H1 (cell line): ENCODE data around the gene MYOZ2. TPM values are rescaled to one million over a fixed set of nuclear protein-coding genes. Genes with fewer than 3 reads are reported as not detected.

Experiments used
- CTCF ChIA-PET: fragments of 300-600 bp; sonication (Branson Sonifier 250); formaldehyde crosslinking; loops from one replicate; lab custom pipeline; 2021; ENCODE audit not compliant: partially characterized antibody; lab: Charles Lee
- POLR2A ChIA-PET: fragments of 300-600 bp; sonication (Branson Sonifier 250); formaldehyde crosslinking; loops from one replicate; lab custom pipeline; 2021; ENCODE audit warnings: inconsistent platforms; ENCODE audit not compliant: partially characterized antibody; lab: Charles Lee
- DNase-seq, 2 experiments: peaks; one replicate each; pipeline versions ENCODE4 v3.0.0 to v3.0.0-alpha.2; 2010 to 2022; ENCODE audit warnings: low spot score in 2 of 2, low read depth in 1 of 2, mixed read lengths in 1 of 2
- FAIRE-seq: peaks from 2 replicates; lab custom pipeline; 2011; peaks lifted over from hg19 to GRCh38; lab: Jason Lieb, UNC
- H2AFZ ChIP-seq: 2 replicates; pipeline ENCODE4 v1.8.1; 2012; ENCODE audit warnings: low read length, inconsistent platforms
- H2AK5ac ChIP-seq: 2 replicates; pipeline ENCODE4 v1.6.1; 2013; ENCODE audit warnings: low read depth, low read length
- H2BK120ac ChIP-seq: replicated peaks from 2 replicates; pipeline ENCODE3; 2013; ENCODE audit warnings: low read depth, low read length, inconsistent platforms
- H2BK12ac ChIP-seq: 2 replicates; pipeline ENCODE4 v1.6.1; 2013; ENCODE audit warnings: low read depth, low read length
- H2BK15ac ChIP-seq: 2 replicates; pipeline ENCODE4 v1.6.1; 2013; ENCODE audit warnings: low read length
- H2BK20ac ChIP-seq: 2 replicates; pipeline ENCODE4 v1.6.1; 2013; ENCODE audit warnings: low read length
- H2BK5ac ChIP-seq: 2 replicates; pipeline ENCODE4 v1.6.1; 2013; ENCODE audit warnings: low read depth, low read length
- H3K14ac ChIP-seq: 2 replicates; pipeline ENCODE4 v1.6.1; 2013; ENCODE audit warnings: inconsistent platforms; ENCODE audit not compliant: insufficient read length
- H3K18ac ChIP-seq: 2 replicates; pipeline ENCODE4 v1.6.1; 2013; ENCODE audit warnings: low read length; ENCODE audit errors: extremely low read depth
- H3K23ac ChIP-seq: 2 replicates; pipeline ENCODE4 v1.6.1; 2013; ENCODE audit warnings: inconsistent platforms; ENCODE audit not compliant: insufficient read length
- H3K23me2 ChIP-seq: 2 replicates; pipeline ENCODE4 v1.6.1; 2013; ENCODE audit warnings: low read depth, low read length
- H3K27ac ChIP-seq: 2 replicates; pipeline ENCODE4 v1.6.1; 2011; ENCODE audit warnings: low read depth, low read length, inconsistent platforms
- H3K27me3 ChIP-seq, 4 experiments: replicated peaks in 1 of 4; 1 replicate in 1 of 4; 2 replicates in 3 of 4; pipeline versions ENCODE4 v1.6.1 to v1.8.1; 2011 to 2013; ENCODE audit warnings: low read length in 3 of 4, mild to moderate bottlenecking in 3 of 4, inconsistent platforms in 2 of 4, mixed read lengths in 2 of 4, moderate library complexity in 1 of 4; ENCODE audit not compliant: control insufficient read depth in 3 of 4, insufficient read depth in 3 of 4; ENCODE audit errors: extremely low read depth in 1 of 4
- H3K36me3 ChIP-seq, 4 experiments: 2 replicates each; pipeline versions ENCODE4 v1.6.1 to v1.8.1; 2011 to 2013; ENCODE audit warnings: mild to moderate bottlenecking in 4 of 4, low read length in 3 of 4, moderate library complexity in 2 of 4, control low read depth in 1 of 4, inconsistent platforms in 1 of 4; ENCODE audit not compliant: insufficient read depth in 4 of 4, control insufficient read depth in 2 of 4
- H3K4ac ChIP-seq: replicated peaks from 2 replicates; pipeline ENCODE3; 2013; ENCODE audit warnings: low read length, low read depth, mixed read lengths, inconsistent platforms; ENCODE audit not compliant: insufficient read length
- H3K4me1 ChIP-seq, 4 experiments: replicated peaks in 1 of 4; 1 replicate in 1 of 4; 2 replicates in 3 of 4; pipeline versions ENCODE4 v1.6.1 to v1.8.1; 2011 to 2013; ENCODE audit warnings: low read length in 3 of 4, inconsistent platforms in 2 of 4, mixed read lengths in 1 of 4; ENCODE audit not compliant: insufficient read depth in 4 of 4, control insufficient read depth in 3 of 4
- H3K4me2 ChIP-seq, 2 experiments: 2 replicates each; pipeline versions ENCODE4 v1.6.1 to v1.8.1; 2011 to 2013; ENCODE audit warnings: low read depth in 2 of 2, low read length in 2 of 2, control low read depth in 1 of 2, inconsistent platforms in 1 of 2, mild to moderate bottlenecking in 1 of 2; ENCODE audit not compliant: insufficient read depth in 1 of 2
- H3K4me3 ChIP-seq, 4 experiments: fragments of 200-600, 300-600 bp in 1 of 4; sonication (generic), shearing (Covaris generic), sonication (Bioruptor Twin) in 1 of 4; 2 replicates each; pipeline versions ENCODE4 v1.5.1 to v1.8.1; 2011 to 2016; ENCODE audit warnings: low read length in 4 of 4, low read depth in 3 of 4, control low read depth in 2 of 4, inconsistent platforms in 2 of 4, mild to moderate bottlenecking in 2 of 4, mixed read lengths in 1 of 4, moderate library complexity in 1 of 4; ENCODE audit not compliant: insufficient read depth in 2 of 4; ENCODE audit errors: extremely low read depth in 1 of 4
- H3K56ac ChIP-seq: replicated peaks from 2 replicates; pipeline ENCODE3; 2013; ENCODE audit warnings: low read depth, mild to moderate bottlenecking, mixed read lengths, low read length, inconsistent platforms; ENCODE audit not compliant: insufficient read length
- H3K79me1 ChIP-seq: 2 replicates; pipeline ENCODE4 v1.6.1; 2013; ENCODE audit warnings: low read depth, low read length, control low read depth
- H3K79me2 ChIP-seq, 2 experiments: 2 replicates each; pipeline versions ENCODE4 v1.6.1 to v1.8.1; 2012 to 2013; ENCODE audit warnings: low read length in 2 of 2, mild to moderate bottlenecking in 2 of 2, inconsistent platforms in 1 of 2; ENCODE audit not compliant: insufficient read depth in 2 of 2, control insufficient read depth in 1 of 2
- H3K9ac ChIP-seq, 4 experiments: replicated peaks in 1 of 4; 1 replicate in 1 of 4; 2 replicates in 3 of 4; pipeline versions ENCODE4 v1.6.1 to v1.8.1; 2011 to 2013; ENCODE audit warnings: low read depth in 3 of 4, low read length in 3 of 4, control low read depth in 2 of 4, mild to moderate bottlenecking in 2 of 4, moderate library complexity in 2 of 4, inconsistent platforms in 1 of 4; ENCODE audit errors: extremely low read depth in 1 of 4
- H3K9me3 ChIP-seq, 2 experiments: 2 replicates each; pipeline versions ENCODE4 v1.6.1 to v1.8.1; 2012 to 2013; ENCODE audit warnings: mild to moderate bottlenecking in 2 of 2, moderate library complexity in 2 of 2, control low read depth in 1 of 2, inconsistent platforms in 1 of 2, low read depth in 1 of 2, low read length in 1 of 2, mixed read lengths in 1 of 2; ENCODE audit not compliant: insufficient read depth in 2 of 2
- H4K20me1 ChIP-seq, 2 experiments: replicated peaks in 1 of 2; 2 replicates each; pipeline versions ENCODE3 to v1.8.1; 2011 to 2013; ENCODE audit warnings: inconsistent platforms in 2 of 2, low read length in 2 of 2, mild to moderate bottlenecking in 1 of 2; ENCODE audit not compliant: insufficient read depth in 2 of 2, control insufficient read depth in 1 of 2
- H4K5ac ChIP-seq: 2 replicates; pipeline ENCODE4 v1.6.1; 2013; ENCODE audit warnings: low read length, low read depth, mixed read lengths, inconsistent platforms; ENCODE audit not compliant: insufficient read length
- H4K8ac ChIP-seq: 2 replicates; pipeline ENCODE4 v1.8.0; 2013; ENCODE audit warnings: mild to moderate bottlenecking, moderate library complexity, low read length, inconsistent platforms; ENCODE audit not compliant: insufficient read depth; ENCODE audit errors: extremely low read depth
- H4K91ac ChIP-seq: replicated peaks from 2 replicates; pipeline ENCODE3; 2013; ENCODE audit warnings: low read length, mixed read lengths, inconsistent platforms; ENCODE audit not compliant: insufficient read length
- ATF3 ChIP-seq: IDR thresholded peaks from 2 replicates; pipeline ENCODE4 v1.6.1; 2011; ENCODE audit warnings: low read depth, mild to moderate bottlenecking, low read length; ENCODE audit not compliant: insufficient read depth
- BACH1 ChIP-seq: IDR thresholded peaks from 2 replicates; pipeline ENCODE4 v1.6.1; 2012; ENCODE audit warnings: low read length, improper control_type of control experiment
- CBX5 ChIP-seq: fragments of 300-800, 300-1000 bp; sonication (generic); IDR thresholded peaks from 2 replicates; pipeline ENCODE4 v1.7.1; 2016; ENCODE audit warnings: antibody characterized with exemption, low read length, low read depth
- EGR1 ChIP-seq: IDR thresholded peaks from 2 replicates; pipeline ENCODE4 v1.6.1; 2011; ENCODE audit warnings: low read depth, low read length, borderline replicate concordance
- EP300 ChIP-seq, 2 experiments: IDR thresholded peaks; 1 replicate in 1 of 2; 2 replicates in 1 of 2; pipeline ENCODE4 v1.6.1; 2011 to 2012; ENCODE audit warnings: low read depth in 2 of 2, low read length in 2 of 2, mild to moderate bottlenecking in 2 of 2, borderline replicate concordance in 1 of 2, inconsistent platforms in 1 of 2, moderate library complexity in 1 of 2
- FOSL1 ChIP-seq: IDR thresholded peaks from 2 replicates; pipeline ENCODE4 v1.6.1; 2011; ENCODE audit warnings: mild to moderate bottlenecking, low read depth, low read length, moderate library complexity; ENCODE audit not compliant: insufficient read depth
- HDAC2 ChIP-seq, 2 experiments: fragments of 300-600 bp in 1 of 2; sonication (generic) in 1 of 2; IDR thresholded peaks; 2 replicates each; pipeline ENCODE4 v1.6.1; 2011 to 2012; ENCODE audit warnings: low read depth in 2 of 2, low read length in 2 of 2, mild to moderate bottlenecking in 2 of 2, moderate library complexity in 2 of 2, borderline replicate concordance in 1 of 2, inconsistent platforms in 1 of 2
- POLR2AphosphoS5 ChIP-seq: IDR thresholded peaks from 2 replicates; pipeline ENCODE4 v1.6.1; 2011; ENCODE audit warnings: low read depth, low read length
- RAD21 ChIP-seq, 2 experiments: IDR thresholded peaks in 1 of 2; conservative IDR thresholded peaks in 1 of 2; 2 replicates each; pipeline ENCODE4 v1.6.1; 2011; ENCODE audit warnings: low read depth in 2 of 2, low read length in 2 of 2, improper control_type of control experiment in 1 of 2, inconsistent platforms in 1 of 2, mild to moderate bottlenecking in 1 of 2, moderate library complexity in 1 of 2
- RXRA ChIP-seq: IDR thresholded peaks from 2 replicates; pipeline ENCODE4 v1.6.1; 2011; ENCODE audit warnings: low read depth, mild to moderate bottlenecking, low read length, moderate library complexity; ENCODE audit not compliant: insufficient read depth
- SAP30 ChIP-seq: fragments of 300-600 bp; sonication (generic); IDR thresholded peaks from 2 replicates; pipeline ENCODE4 v1.7.1; 2012; ENCODE audit warnings: low read length, moderate library complexity, mild to moderate bottlenecking, inconsistent platforms; ENCODE audit not compliant: insufficient read depth, insufficient replicate concordance
- ZNF274 ChIP-seq: IDR thresholded peaks from 2 replicates; pipeline ENCODE4 v1.7.0; 2012; ENCODE audit warnings: low read length, borderline replicate concordance; ENCODE audit errors: extremely low read depth
- WGBS, 2 experiments: shearing (Covaris generic) in 1 of 2; methylation state at CpG; one replicate each; pipeline versions ENCODE4 v1.1.6 to v1.1.7; 2013 to 2015; ENCODE audit warnings: low lambda C conversion rate in 2 of 2, mixed read lengths in 2 of 2, inconsistent platforms in 1 of 2, low coverage in 1 of 2, missing lambda C conversion rate in 1 of 2; ENCODE audit not compliant: insufficient replicate concordance in 2 of 2, insufficient coverage in 1 of 2, insufficient read length in 1 of 2; ENCODE audit errors: extremely low coverage in 1 of 2, missing lambda C conversion rate in 1 of 2; 5-methylcytosine and 5-hydroxymethylcytosine counted together
- polyA plus RNA-seq, 7 experiments: library from polyadenylated mRNA; depleted of rRNA in 3 of 7; stranded (reverse) in 5 of 7; unstranded in 2 of 7; fragments of >200 nt in 5 of 7; fragments of 200-250 nt in 2 of 7; gene quantifications; 1 replicate in 5 of 7; 2 replicates in 1 of 7; 4 replicates in 1 of 7; pipeline versions ENCODE4 v1.2.1 to v1.2.3, GENCODE V29; 2011 to 2013; ENCODE audit warnings: missing spikeins in 2 of 7, mixed read lengths in 2 of 7
- total RNA-seq: library from RNA; stranded (reverse); fragmentation: NEBNext Ultra II Directional; extraction: Animal tissue kit (Norgen Biotek cat#: 25700); gene quantifications from 2 replicates; pipeline ENCODE4 v1.2.1, GENCODE V29; 2021

The MYOZ2 gene
- total and polyA plus RNA-seq, 2 of the 8 experiments (the other 6 are each of a cell fraction or from before 2014, with no cell fraction given) = not detected

GRCh38 chr4:119228406-119228805, 92.8 kb downstream of the MYOZ2 start:
- H2BK15ac ChIP-seq = no peak overlapping the region
- H3K79me2 ChIP-seq = no peaks in the 10 kb centered on the region; a peak in 3 of 4 replicates
- H4K91ac ChIP-seq = no peak overlapping the region
- no peak for FAIRE-seq
- H3K14ac ChIP-seq = no peak overlapping the region
- ChIA-PET POLR2A (interaction anchor here (1.4 to 2.2 kb wide), 3 partner anchors 9 to 16 kb away, joined by 3 to 7 read pairs (median 4); partner anchors contain the start of gene USP53), CTCF (interaction anchor here (1.5 to 1.7 kb wide), 4 partner anchors 15 to 187 kb away, joined by 4 to 7 read pairs (median 4); no protein-coding TSS in a partner anchor)
- H4K5ac ChIP-seq = no peak overlapping the region
- no peak overlapping the region for H4K8ac ChIP-seq
- H2BK5ac ChIP-seq = no peak overlapping the region
- no peak overlapping the region for H3K9ac ChIP-seq
- no peaks in the 10 kb centered on the region for H3K9me3 ChIP-seq
- H2BK12ac ChIP-seq = no peak overlapping the region
- WGBS, 2 experiments = 99% methylated on average over 3 of the region's 3 CpGs; no CpG with 5 or more reads in 1 of the 2 experiments
- no peak overlapping the region for H2BK20ac ChIP-seq
- H3K23me2 ChIP-seq = no peaks in the 10 kb centered on the region
- no peak overlapping the region for H2AK5ac ChIP-seq
- peaks cover 5% of the 10 kb centered on the region; the same call in 1 of the 2 replicates for H3K79me1 ChIP-seq
- H3K27me3 ChIP-seq = no peaks in the 10 kb centered on the region
- H3K4ac ChIP-seq = no peak overlapping the region
- no peak for DNase-seq
- no peak overlapping the region for H2AFZ ChIP-seq
- no peaks in the 10 kb centered on the region for H3K4me1 ChIP-seq
- H3K56ac ChIP-seq = no peak overlapping the region
- H3K27ac ChIP-seq = no peak overlapping the region
- no peak overlapping the region for H3K18ac ChIP-seq
- H4K20me1 ChIP-seq = no peaks in the 10 kb centered on the region
- no peak overlapping the region for H3K23ac ChIP-seq
- no peak overlapping the region for H3K4me2 ChIP-seq
- no peak overlapping the region for H2BK120ac ChIP-seq
- H3K36me3 ChIP-seq = no peaks in the 10 kb centered on the region; a peak in 1 of 8 replicates
- no peak overlapping the region for H3K4me3 ChIP-seq
- TF ChIP-seq HDAC2 (IDR thresholded peaks at IDR 0.05; ENCODE audit: borderline replicate concordance in 1 of 2, low read depth in 2 of 2, low read length in 2 of 2) (no peak), BACH1 (no peak), EGR1 (no peak), RAD21 (IDR thresholded peaks at IDR 0.05 in 1 of 2, conservative IDR thresholded peaks at IDR 0.05 in 1 of 2; ENCODE audit: low read depth in 2 of 2, low read length in 2 of 2) (no peak), EP300 (IDR thresholded peaks at IDR 0.05; ENCODE audit: borderline replicate concordance in 1 of 2, low read depth in 2 of 2, low read length in 2 of 2) (no peak), CBX5 (no peak), FOSL1 (no peak), SAP30 (no peak), RXRA (no peak), POLR2AphosphoS5 (no peak), ATF3 (no peak), ZNF274 (no peak)
